Activated T-helper 2 cell treated with anti-CD3 and anti-CD28 coated beads, Interferon-gamma antibody, Interleukin-2, Interleukin-4, amounts not matched to agents 10 μg/mL and 5 μg/mL and 100 μg/mL, durations not matched to agents 14 hours and 24 hours and 36 hours (primary cell): ENCODE measurements around the gene SLC39A13. TPM values are rescaled to one million over a fixed set of nuclear protein-coding genes. Genes with fewer than 3 reads are reported as not detected.

Source experiments
- DNase-seq: peaks from one replicate; pipeline ENCODE4 v3.0.0; 2021; ENCODE audit warnings: low spot score
- H3K27ac Mint-ChIP-seq: one replicate; pipeline ENCODE4 v1.8.0; 2021; ENCODE audit warnings: mixed read lengths
- H3K27me3 Mint-ChIP-seq: one replicate; pipeline ENCODE4 v1.8.0; 2021; ENCODE audit warnings: low read depth, mixed read lengths
- H3K36me3 Mint-ChIP-seq: one replicate; pipeline ENCODE4 v1.8.0; 2021; ENCODE audit warnings: low read depth, mixed read lengths
- H3K4me1 Mint-ChIP-seq: one replicate; pipeline ENCODE4 v1.8.0; 2021; ENCODE audit warnings: low read depth, mixed read lengths
- H3K4me3 Mint-ChIP-seq: one replicate; pipeline ENCODE4 v1.8.0; 2021; ENCODE audit warnings: low read depth, mild to moderate bottlenecking, moderate library complexity, mixed read lengths
- H3K9me3 Mint-ChIP-seq: one replicate; pipeline ENCODE4 v1.8.0; 2021; ENCODE audit warnings: mixed read lengths
- intact Hi-C: fragments of 100-400 bp; cut with micrococcal nuclease; formaldehyde crosslinking; loops from one replicate; pipeline ENCODE4 v1.15.1; 2023
- total RNA-seq: library from RNA; stranded (reverse); gene quantifications from 2 replicates; pipeline ENCODE4 v1.2.3, GENCODE V29; 2022

Gene SLC39A13
- total RNA-seq, 1 donor from 2014 or later, result 15.2 TPM

- H3K4me1 Mint-ChIP-seq, result peaks cover 9% of the 10 kb centered on the region
- H3K9me3 Mint-ChIP-seq, result no peaks in the 10 kb centered on the region
- DNase-seq, result no peak
- H3K4me3 Mint-ChIP-seq, result no peak overlapping the region
- no peaks in the 10 kb centered on the region for H3K36me3 Mint-ChIP-seq
- intact Hi-C loops, result no loop called here
- H3K27ac Mint-ChIP-seq, result no peak overlapping the region
- no peaks in the 10 kb centered on the region for H3K27me3 Mint-ChIP-seq
Observed at GRCh38 chr11:47388697-47389576, 19.5 kb upstream of the SLC39A13 start.

- no peak for DNase-seq
- no peaks in the 10 kb centered on the region for H3K36me3 Mint-ChIP-seq
- peaks cover 13% of the 10 kb centered on the region for H3K4me1 Mint-ChIP-seq
- H3K4me3 Mint-ChIP-seq, result no peak overlapping the region
- no peaks in the 10 kb centered on the region for H3K9me3 Mint-ChIP-seq
- intact Hi-C loops, result no loop called here
- no peaks in the 10 kb centered on the region for H3K27me3 Mint-ChIP-seq
- no peak overlapping the region for H3K27ac Mint-ChIP-seq
Observed at GRCh38 chr11:47389577-47390421, 18.6 kb upstream of the SLC39A13 start.

GRCh38 chr11:47390422-47390760 is 18.0 kb upstream of the SLC39A13 start:
- Mint-ChIP-seq H3K9me3 (no peaks in the 10 kb centered on the region), H3K4me3 (no peak overlapping the region), H3K36me3 (no peaks in the 10 kb centered on the region), H3K27ac (no peak overlapping the region), H3K27me3 (no peaks in the 10 kb centered on the region), H3K4me1 (peaks cover 14% of the 10 kb centered on the region)
- no peak for DNase-seq
- intact Hi-C loops, result no loop called here

- H3K4me3 Mint-ChIP-seq, result no peak overlapping the region
Observed at GRCh38 chr11:47391077-47391583, 17.3 kb upstream of the SLC39A13 start.

GRCh38 chr11:47391711-47392432 is 16.5 kb upstream of the SLC39A13 start:
- DNase-seq, result no peak
- Mint-ChIP-seq H3K9me3 (no peaks in the 10 kb centered on the region), H3K36me3 (no peaks in the 10 kb centered on the region), H3K4me1 (peaks cover 17% of the 10 kb centered on the region), H3K27me3 (no peaks in the 10 kb centered on the region), H3K27ac (peak overlapping the region; percentile 42), H3K4me3 (no peak overlapping the region)
- intact Hi-C loops, result no loop called here

More at GRCh38 chr11:47391077-47391583, 17.3 kb upstream of the SLC39A13 start:
- intact Hi-C loops, result no loop called here
- no peaks in the 10 kb centered on the region for H3K36me3 Mint-ChIP-seq
- DNase-seq, result no peak
- H3K27ac Mint-ChIP-seq, result no peak overlapping the region
- H3K9me3 Mint-ChIP-seq, result no peaks in the 10 kb centered on the region
- H3K4me1 Mint-ChIP-seq, result peaks cover 17% of the 10 kb centered on the region
- no peaks in the 10 kb centered on the region for H3K27me3 Mint-ChIP-seq

- H3K27me3 Mint-ChIP-seq, result no peaks in the 10 kb centered on the region
- H3K9me3 Mint-ChIP-seq, result no peaks in the 10 kb centered on the region
- intact Hi-C loops, result no loop called here
- no peak overlapping the region for H3K4me3 Mint-ChIP-seq
- no peak for DNase-seq
- H3K4me1 Mint-ChIP-seq, result peaks cover 17% of the 10 kb centered on the region
- no peaks in the 10 kb centered on the region for H3K36me3 Mint-ChIP-seq
- H3K27ac Mint-ChIP-seq, result no peak overlapping the region
Observed at GRCh38 chr11:47392546-47393162, 15.7 kb upstream of the SLC39A13 start.

- Mint-ChIP-seq H3K4me3 (no peak overlapping the region), H3K9me3 (no peaks in the 10 kb centered on the region), H3K27me3 (no peaks in the 10 kb centered on the region), H3K36me3 (no peaks in the 10 kb centered on the region), H3K4me1 (peaks cover 17% of the 10 kb centered on the region), H3K27ac (peak overlapping the region; percentile 91)
- intact Hi-C loops, result no loop called here
- DNase-seq, result no peak
Observed at GRCh38 chr11:47393163-47394049, 15.0 kb upstream of the SLC39A13 start.

- H3K4me1 Mint-ChIP-seq, result peaks cover 19% of the 10 kb centered on the region
- intact Hi-C loops, result no loop called here
- H3K9me3 Mint-ChIP-seq, result no peaks in the 10 kb centered on the region
- no peak for DNase-seq
- peak overlapping the region; percentile 91 for H3K27ac Mint-ChIP-seq
- no peak overlapping the region for H3K4me3 Mint-ChIP-seq
- no peaks in the 10 kb centered on the region for H3K36me3 Mint-ChIP-seq
- no peaks in the 10 kb centered on the region for H3K27me3 Mint-ChIP-seq
Observed at GRCh38 chr11:47394050-47394321, 14.4 kb upstream of the SLC39A13 start.

- H3K4me1 Mint-ChIP-seq, result peaks cover 16% of the 10 kb centered on the region
- intact Hi-C loops, result no loop called here
Observed at GRCh38 chr11:47394322-47395222, 13.8 kb upstream of the SLC39A13 start.

GRCh38 chr11:47395223-47396048 is 13.0 kb upstream of the SLC39A13 start:
- DNase-seq, result no peak
- Mint-ChIP-seq H3K36me3 (no peaks in the 10 kb centered on the region), H3K27ac (peak overlapping the region; percentile 91), H3K9me3 (no peaks in the 10 kb centered on the region), H3K4me3 (no peak overlapping the region), H3K4me1 (peaks cover 15% of the 10 kb centered on the region), H3K27me3 (no peaks in the 10 kb centered on the region)
- intact Hi-C loops, result no loop called here

More at GRCh38 chr11:47394322-47395222, 13.8 kb upstream of the SLC39A13 start:
- Mint-ChIP-seq H3K27ac (peak overlapping the region; percentile 91), H3K9me3 (no peaks in the 10 kb centered on the region), H3K27me3 (no peaks in the 10 kb centered on the region), H3K4me3 (peak overlapping the region; percentile 39), H3K36me3 (no peaks in the 10 kb centered on the region)
- DNase-seq, result peak; percentile 45
